Heart right ventricle (tissue), 16 donors: Measurements from ENCODE around the gene NKX1-1. TPM values are rescaled to one million over a fixed set of nuclear protein-coding genes. Genes with fewer than 3 reads are reported as not detected.

Experiments used
- ATAC-seq, 8 donors: fragments of 200-7000 bp; cut with Tn5 transposase; one replicate each; pipeline ENCODE4 v1.9.1; 2020; ENCODE audit warnings: mild to moderate bottlenecking in 8 of 8, moderate library complexity in 8 of 8, moderate number of reproducible peaks in 1 of 8
- DNase-seq, 2 donors: peaks; one replicate each; pipeline ENCODE4 v3.0.0-alpha.2; 2020
- H3K27ac ChIP-seq, 10 donors: fragments of 200-600 bp; sonication (generic) in 2 of 10; one replicate each; pipeline versions ENCODE4 v1.5.0 to v1.8.0; 2020 to 2022; ENCODE audit warnings: mild to moderate bottlenecking in 3 of 10
- H3K27me3 ChIP-seq, 7 donors: fragments of 200-600 bp; one replicate each; pipeline ENCODE4 v1.8.0; 2021 to 2022; ENCODE audit warnings: mild to moderate bottlenecking in 2 of 7
- H3K36me3 ChIP-seq, 9 donors: fragments of 200-600 bp; sonication (generic) in 1 of 9; one replicate each; pipeline versions ENCODE4 v1.5.0 to v1.8.0; 2020 to 2022; ENCODE audit warnings: mild to moderate bottlenecking in 2 of 9
- H3K4me1 ChIP-seq, 9 donors: fragments of 200-600 bp; sonication (generic) in 1 of 9; one replicate each; pipeline versions ENCODE4 v1.5.0 to v1.8.0; 2020 to 2022; ENCODE audit warnings: mild to moderate bottlenecking in 4 of 9
- H3K4me3 ChIP-seq, 10 donors: fragments of 200-600 bp; sonication (generic) in 2 of 10; one replicate each; pipeline versions ENCODE4 v1.5.0 to v1.8.0; 2020 to 2022; ENCODE audit warnings: mild to moderate bottlenecking in 7 of 10, moderate library complexity in 2 of 10
- H3K9me3 ChIP-seq, 11 donors: fragments of 200-600 bp in 10 of 11; sonication (generic) in 2 of 11; one replicate each; pipeline versions ENCODE4 v1.5.0 to v1.8.0; 2013 to 2022; ENCODE audit warnings: mild to moderate bottlenecking in 2 of 11, control low read depth in 1 of 11, moderate library complexity in 1 of 11
- WGBS, 2 donors: extraction: QIAGEN DNeasy Blood & Tissue Kit; methylation state at CpG; one replicate each; pipeline ENCODE4 v1.1.7; 2013; ENCODE audit warnings: inconsistent platforms in 1 of 2; 5-methylcytosine and 5-hydroxymethylcytosine counted together
- intact Hi-C, 10 donors: fragments of 100-400 bp; cut with DNase I; formaldehyde crosslinking; loops; one replicate each; pipeline versions ENCODE4 v1.11.1 to v1.14.2; 2022
- polyA plus RNA-seq, 2 donors: library from polyadenylated mRNA; stranded (reverse); fragments of 200-250 nt; gene quantifications; one replicate each; pipeline ENCODE4 v1.2.3, GENCODE V29; 2013
- total RNA-seq, 10 donors: library from RNA; stranded (reverse); fragmentation: NEBNext Ultra II Directional in 3 of 10; extraction: Animal tissue kit (Norgen Biotek cat#: 25700) in 3 of 10; gene quantifications; one replicate each; pipeline versions ENCODE4 v1.2.1 to v1.2.4, GENCODE V29; 2021 to 2023
- TF ChIP-seq, protein P1 (sequence below), 9 donors: fragments of 200-600 bp; sonication (generic) in 2 of 9; IDR thresholded peaks; one replicate each; pipeline versions ENCODE4 v1.5.0 to v1.8.0; 2021 to 2022; ENCODE audit warnings: antibody characterized with exemption in 9 of 9, mild to moderate bottlenecking in 5 of 9, moderate library complexity in 1 of 9
- donor health status: Arrhythmogenic right ventricular cardiomyopathy.
- donor health status: ischemic (EF 13 %, LVEDD 7.1; RV severe dilation, severe dysfunction).
- donor health status: healthy with polysubstance abuse.
- donor health status: DM: no; HTN: yes; CAD: no.
- donor health status: DM: no; HTN: no; CAD: no.
- donor health status: ischemic (EF 25% LVEDD 6.9; RV normal size, moderate dysfunction).
- donor health status: ischemic (EF 25% LVEDD 5.7; RV mildly dilated, moderate dysfunction).
- donor health status: healthy.
- donor health status: DM: yes; HTN: yes; CAD: no.
- donor health status: Ischemic cardiomyopathy.
- donor health status: ischemic (EF 35%, LVEDD 5.7; RV mildly dilated, moderate dysfunction).
- donor health status: nonischemic (EF 11% LVEDD 7.7; RV severe dilation, severe dysfunction).
- donor health status: DM: yes; HTN: yes; CAD: no.
- donor health status: PGD.
- donor health status: ischemic (EF 29% LVEDD 5.4; RV normal size, mild dysfunction).
- donor health status: nonischemic (EF 23%, LVEDD 6.1; RV moderate dilation, normal function).

NKX1-1 gene
- total and polyA plus RNA-seq, 12 donors = not detected

DNA sequence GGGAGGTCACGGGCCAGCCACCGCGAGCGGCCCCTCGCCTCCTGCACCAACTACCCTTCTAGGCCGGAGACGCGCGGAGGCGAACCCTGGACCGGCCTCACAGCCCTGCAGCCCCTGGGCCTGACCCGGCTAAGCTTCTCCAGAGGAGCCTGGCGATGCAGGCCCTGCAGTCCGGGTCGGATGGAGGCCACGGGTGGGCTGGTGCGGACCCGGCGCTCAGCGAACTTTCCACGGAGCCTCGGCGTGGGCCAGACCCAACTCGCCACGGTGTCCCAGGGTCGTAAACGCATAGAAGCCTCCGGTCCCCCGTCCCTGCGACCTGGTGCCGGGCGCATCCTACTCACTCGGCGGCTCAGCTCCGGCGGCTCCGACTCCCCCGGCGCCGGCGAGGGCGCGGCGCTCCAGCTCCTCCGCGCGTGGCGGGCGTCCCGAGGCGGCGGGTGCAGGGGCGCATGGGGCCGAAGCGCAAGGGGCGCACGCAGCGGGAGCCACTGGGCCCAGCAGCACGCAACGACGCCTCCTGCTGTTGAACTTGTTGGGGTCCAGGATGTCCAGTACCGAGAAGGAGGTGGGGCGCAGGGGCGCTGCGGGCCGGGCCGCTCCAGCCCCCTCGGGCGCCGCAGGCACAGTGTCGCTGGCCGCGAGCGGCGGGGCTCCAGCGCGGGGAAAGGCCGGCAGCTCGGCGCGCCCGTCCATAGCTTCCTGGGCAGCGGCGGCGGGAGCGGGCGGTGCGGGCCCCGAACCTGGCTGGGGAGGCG is 427 bp downstream of the NKX1-1 start:
- DNase-seq = no peak
- Histone ChIP-seq H3K27ac (no peak overlapping the region), H3K9me3 (no peaks in the 10 kb centered on the region), H3K27me3 (peaks cover 62 to 100% (median 98%) of the 10 kb centered on the region in 7 donors), H3K4me1 (peaks cover 0 to 42% (median 27%) of the 10 kb centered on the region in 9 donors), H3K36me3 (no peaks in the 10 kb centered on the region), H3K4me3 (no peak overlapping the region)
- intact Hi-C loops = no loop called here
- TF ChIP-seq, protein P1, sequence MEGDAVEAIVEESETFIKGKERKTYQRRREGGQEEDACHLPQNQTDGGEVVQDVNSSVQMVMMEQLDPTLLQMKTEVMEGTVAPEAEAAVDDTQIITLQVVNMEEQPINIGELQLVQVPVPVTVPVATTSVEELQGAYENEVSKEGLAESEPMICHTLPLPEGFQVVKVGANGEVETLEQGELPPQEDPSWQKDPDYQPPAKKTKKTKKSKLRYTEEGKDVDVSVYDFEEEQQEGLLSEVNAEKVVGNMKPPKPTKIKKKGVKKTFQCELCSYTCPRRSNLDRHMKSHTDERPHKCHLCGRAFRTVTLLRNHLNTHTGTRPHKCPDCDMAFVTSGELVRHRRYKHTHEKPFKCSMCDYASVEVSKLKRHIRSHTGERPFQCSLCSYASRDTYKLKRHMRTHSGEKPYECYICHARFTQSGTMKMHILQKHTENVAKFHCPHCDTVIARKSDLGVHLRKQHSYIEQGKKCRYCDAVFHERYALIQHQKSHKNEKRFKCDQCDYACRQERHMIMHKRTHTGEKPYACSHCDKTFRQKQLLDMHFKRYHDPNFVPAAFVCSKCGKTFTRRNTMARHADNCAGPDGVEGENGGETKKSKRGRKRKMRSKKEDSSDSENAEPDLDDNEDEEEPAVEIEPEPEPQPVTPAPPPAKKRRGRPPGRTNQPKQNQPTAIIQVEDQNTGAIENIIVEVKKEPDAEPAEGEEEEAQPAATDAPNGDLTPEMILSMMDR (IDR thresholded peaks at IDR 0.05) = no peak
- WGBS, 2 donors = 6% methylated on average over 71 to 90 of the region's 90 CpGs
- ATAC-seq = no peak

DNA sequence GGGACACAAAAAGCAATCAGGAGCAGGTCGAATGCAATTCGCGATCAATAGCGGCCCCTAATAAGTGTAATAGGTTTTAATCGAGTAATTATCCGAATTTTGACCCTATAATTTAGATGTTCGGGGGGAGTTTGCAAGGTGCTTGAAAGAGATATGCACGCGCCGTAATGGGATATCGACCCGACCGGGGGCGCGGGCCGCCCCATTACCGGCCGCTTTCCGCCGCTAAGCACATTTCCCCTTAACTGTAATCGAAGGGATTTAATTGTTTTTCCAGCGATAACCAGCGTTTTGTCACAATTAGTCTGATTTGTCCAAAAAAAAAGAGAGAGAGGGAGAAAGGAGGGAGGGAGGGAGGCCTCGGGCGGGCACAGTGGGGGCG is 997 bp downstream of the NKX1-1 start:
- no peak for ATAC-seq
- H3K4me1 ChIP-seq = peaks cover 0 to 42% (median 27%) of the 10 kb centered on the region in 9 donors

DNA sequence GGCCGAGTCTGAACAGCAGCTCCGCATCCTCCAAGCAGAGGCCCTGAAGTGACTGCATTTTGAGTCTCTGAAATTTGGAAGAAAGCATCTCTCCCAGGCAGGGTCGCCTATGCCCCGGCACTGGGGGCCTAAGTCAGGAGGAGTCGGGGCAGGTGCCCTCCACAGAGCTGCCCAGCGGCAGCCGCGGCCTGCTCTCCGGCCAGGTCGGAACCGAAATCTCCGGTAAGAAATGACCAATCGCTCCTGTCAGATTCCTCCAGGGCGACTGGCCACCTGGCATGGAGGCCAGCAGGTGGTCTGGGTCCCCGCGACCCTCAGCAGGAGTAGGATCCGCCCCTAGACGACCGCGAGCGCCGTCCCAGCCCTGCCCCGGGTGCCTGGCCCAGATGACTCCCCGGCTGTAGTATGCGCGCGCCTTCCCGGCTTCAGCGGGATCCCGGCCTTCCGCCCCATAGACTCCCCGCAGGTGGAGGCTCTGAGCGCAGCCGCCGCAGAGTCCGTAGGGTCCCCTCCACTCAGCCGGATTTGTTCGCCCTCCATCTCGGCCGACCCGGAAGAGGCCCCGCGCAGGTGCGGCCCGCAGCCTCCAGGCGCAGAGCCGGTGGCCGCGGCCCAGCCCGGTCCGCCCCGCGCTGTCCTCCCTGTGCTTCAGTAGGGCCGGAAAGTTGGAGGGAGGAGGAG is 1.5 kb downstream of the NKX1-1 start:
- Histone ChIP-seq H3K36me3 (no peaks in the 10 kb centered on the region), H3K27me3 (peaks cover 62 to 100% (median 100%) of the 10 kb centered on the region in 7 donors), H3K4me3 (peak overlapping the region in 1 of 10 donors; percentile 6), H3K4me1 (peaks cover 0 to 42% (median 27%) of the 10 kb centered on the region in 9 donors), H3K27ac (no peak overlapping the region), H3K9me3 (no peaks in the 10 kb centered on the region)
- intact Hi-C loops = no loop called here
- DNase-seq (no peak), ATAC-seq (no peak)
- 6 to 7% methylated on average over 54 of the region's 54 CpGs for WGBS, 2 donors
- TF ChIP-seq, protein P1 (IDR thresholded peaks at IDR 0.05) = no peak

More for the DNA sequence above, 997 bp downstream of the NKX1-1 start:
- TF ChIP-seq, protein P1 (IDR thresholded peaks at IDR 0.05) = no peak
- Histone ChIP-seq H3K36me3 (no peaks in the 10 kb centered on the region), H3K4me3 (no peak overlapping the region), H3K27ac (no peak overlapping the region), H3K9me3 (no peaks in the 10 kb centered on the region), H3K27me3 (peaks cover 62 to 100% (median 100%) of the 10 kb centered on the region in 7 donors)
- WGBS, 2 donors = 7 to 8% methylated on average over 26 of the region's 26 CpGs
- intact Hi-C loops = no loop called here
- no peak for DNase-seq

DNA sequence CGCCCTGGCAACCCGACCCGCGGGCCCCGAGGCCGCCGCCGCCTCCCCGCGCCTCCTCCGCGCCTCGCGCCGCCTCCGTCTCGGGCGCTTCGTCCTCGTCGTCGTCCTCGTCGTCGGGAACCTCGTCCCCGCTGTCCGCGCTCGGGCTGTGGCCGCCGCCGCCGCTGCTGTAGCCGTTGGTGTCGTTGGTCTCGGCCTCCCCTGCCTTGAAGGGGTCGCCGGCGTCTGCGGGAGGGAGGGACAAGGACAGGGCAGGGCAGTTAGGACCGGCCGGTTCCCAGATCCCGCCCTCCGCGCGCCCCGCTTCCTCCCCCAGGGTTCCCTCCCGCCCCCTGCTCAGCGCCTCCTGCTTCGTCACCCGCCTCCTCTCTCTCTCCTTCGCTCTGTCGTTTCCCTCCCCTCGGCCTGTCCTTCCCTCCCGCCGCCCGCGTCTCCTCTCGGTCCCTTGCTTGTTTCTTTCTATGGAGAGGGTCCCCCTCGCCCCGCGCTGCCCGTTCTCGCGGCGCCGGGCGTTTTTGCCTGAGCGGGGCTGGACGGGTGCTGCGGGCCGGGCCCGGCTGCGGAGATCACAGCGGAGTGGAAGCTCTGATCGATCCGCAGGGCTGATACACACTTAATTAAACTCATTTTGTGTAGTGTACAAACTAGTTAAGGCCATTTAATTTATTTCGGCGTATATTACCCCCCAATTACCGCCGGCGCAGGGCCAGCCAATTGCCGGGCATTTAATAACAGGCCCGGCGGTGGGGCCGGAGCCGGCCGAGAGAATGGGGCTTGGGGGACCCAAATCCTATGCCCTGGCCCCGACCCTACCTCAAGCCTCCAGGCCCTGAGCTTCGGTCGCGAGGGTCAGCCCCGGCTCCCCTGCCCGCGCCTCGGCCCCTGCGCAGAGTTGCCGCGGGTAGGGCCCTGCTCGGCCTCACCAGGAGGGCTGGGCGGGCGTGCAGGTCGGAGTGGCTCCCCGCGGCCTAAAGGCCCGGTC is 2.4 kb downstream of the NKX1-1 start:
- peak overlapping the region in 3 of 10 donors; percentile 3 to 16 (median 6) for H3K4me3 ChIP-seq
- DNase-seq (no peak), ATAC-seq (no peak)
- TF ChIP-seq, protein P1 (IDR thresholded peaks at IDR 0.05) = no peak
- peaks cover 62 to 100% (median 91%) of the 10 kb centered on the region in 7 donors for H3K27me3 ChIP-seq
- H3K4me1 ChIP-seq = peaks cover 0 to 42% (median 27%) of the 10 kb centered on the region in 9 donors
- H3K36me3 ChIP-seq = no peaks in the 10 kb centered on the region
- no peak overlapping the region for H3K27ac ChIP-seq
- peaks cover 0 to 5% (median 0%) of the 10 kb centered on the region in 11 donors for H3K9me3 ChIP-seq
- WGBS, 2 donors = 5% methylated on average over 99 to 107 of the region's 107 CpGs
- intact Hi-C loops = no loop called here
